H4 (cell line): ENCODE data around the gene CTU2. TPM values are rescaled to one million over a fixed set of nuclear protein-coding genes. Genes with fewer than 3 reads are reported as not detected.

Experiments used
- DNase-seq: peaks from one replicate; pipeline ENCODE4 v3.0.0-alpha.2; 2015; ENCODE audit warnings: low spot score
- total RNA-seq: library from RNA; depleted of rRNA; stranded (reverse); fragments of >200 nt; shearing (Covaris generic); gene quantifications from 2 replicates; pipeline ENCODE4 v1.2.3, GENCODE V29; 2014

CTU2 gene
- total RNA-seq, 1 experiment from 2014 or later, result 12.6 TPM

GRCh38 chr16:88743693-88744576 is 37.6 kb downstream of the CTU2 start:
- peak; percentile 50 for DNase-seq

DNA sequence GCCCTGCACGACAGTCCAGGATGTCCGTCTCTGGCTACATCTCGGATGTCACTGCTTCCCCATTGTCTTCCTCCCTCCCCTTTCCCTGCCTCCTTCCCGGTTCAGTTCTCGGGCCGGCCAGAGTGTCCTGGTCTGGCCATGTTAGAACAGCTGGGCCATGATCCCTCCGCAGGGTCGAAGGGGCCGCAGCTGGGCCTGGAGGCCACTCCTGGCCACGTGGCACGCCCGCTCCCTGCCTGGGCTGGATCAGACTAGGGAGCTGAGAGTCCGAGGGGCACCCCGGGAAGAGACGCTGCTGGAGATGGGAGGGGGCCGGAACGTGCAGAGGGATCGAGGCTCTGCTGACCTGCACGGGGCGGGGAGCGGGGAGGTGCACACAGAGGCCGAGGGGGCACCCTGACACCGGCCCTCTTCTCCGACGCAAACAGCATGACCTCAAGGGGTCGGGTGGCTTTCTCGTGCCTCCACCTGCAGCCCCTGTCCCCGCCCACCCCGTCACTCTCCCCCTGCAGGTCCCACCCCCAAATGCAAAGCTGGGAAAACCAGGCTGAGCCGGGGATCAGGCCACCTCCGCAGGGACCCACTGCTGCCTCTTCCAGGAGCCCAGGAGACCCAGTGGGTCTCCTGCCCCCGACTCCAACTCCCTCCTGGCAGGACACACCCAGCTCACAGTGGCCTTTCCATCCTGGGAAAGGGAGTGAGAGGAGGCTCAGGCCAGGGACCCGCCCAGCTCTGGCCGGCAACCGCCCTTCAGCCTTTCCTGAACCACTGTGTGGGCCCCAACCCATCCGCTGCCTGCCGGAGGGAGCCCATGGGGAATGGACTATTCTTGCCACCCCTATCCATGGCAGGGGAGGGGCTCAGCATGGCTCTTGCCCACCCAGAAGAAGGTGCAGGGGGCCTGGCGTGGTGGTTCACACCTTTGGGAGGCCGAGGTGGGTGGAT is 38.5 kb downstream of the CTU2 start:
- no peak for DNase-seq

DNA sequence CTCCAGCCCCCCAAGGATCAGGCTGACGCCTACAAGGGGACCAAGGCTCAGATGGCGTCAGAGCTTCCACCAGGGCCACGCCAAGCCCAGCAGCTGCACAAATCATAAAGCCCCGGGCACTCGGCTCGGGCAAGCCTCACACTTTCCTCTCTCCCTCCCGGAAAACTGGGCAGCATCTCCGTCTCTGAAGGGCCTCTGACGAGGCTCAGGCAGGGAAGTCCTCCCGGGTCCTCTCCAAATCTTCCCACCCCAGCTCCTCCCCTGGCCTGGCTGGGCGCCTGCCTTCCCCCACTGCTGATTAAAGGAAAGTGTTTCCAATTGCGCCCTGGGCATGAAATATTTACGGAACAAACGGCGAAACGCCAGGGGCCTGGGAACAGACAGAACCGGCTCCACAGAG is 40.2 kb downstream of the CTU2 start:
- no peak for DNase-seq

DNA sequence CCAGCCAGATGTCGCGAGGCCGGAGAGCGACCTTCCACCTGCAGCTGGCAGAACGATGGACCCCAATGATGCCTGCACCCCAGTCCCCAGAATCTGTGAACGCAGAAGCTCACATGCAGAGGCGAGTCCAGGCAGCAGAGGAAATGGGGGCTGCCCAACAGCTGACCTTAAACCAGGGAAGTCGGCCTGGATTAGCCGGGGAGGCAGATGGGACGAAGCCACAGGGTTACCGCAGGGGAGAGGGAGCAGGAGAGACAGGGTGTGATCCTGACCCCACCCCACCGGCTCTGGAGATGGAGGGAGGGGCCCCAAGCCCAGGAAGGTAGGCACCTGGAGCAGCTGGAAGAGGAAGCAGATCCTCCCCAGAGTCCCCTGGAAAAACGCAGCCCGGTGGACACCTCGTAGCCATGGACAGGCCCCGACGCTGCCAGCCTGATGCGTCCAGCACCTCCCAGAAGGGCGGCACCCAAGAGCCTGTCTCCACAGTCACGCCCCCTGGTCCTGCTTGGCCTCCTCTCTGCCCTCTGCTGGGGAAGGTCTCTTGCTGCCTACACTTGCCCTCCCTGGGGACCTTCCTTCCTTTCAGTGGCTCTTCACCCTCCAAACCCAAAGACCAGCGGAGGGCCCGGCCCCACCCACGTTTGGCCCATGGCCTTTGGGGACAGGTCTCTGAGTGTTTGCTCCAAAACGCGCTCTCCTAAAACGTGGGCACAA is 41.4 kb downstream of the CTU2 start:
- peak; percentile 45 for DNase-seq

- no peak for DNase-seq
These were observed 42.1 kb downstream of the CTU2 start for GRCh38 chr16:88748364-88748763.

GRCh38 chr16:88749358-88749757 is 43.1 kb downstream of the CTU2 start:
- DNase-seq, result no peak

GRCh38 chr16:88750854-88751253 is 44.6 kb downstream of the CTU2 start:
- DNase-seq, result no peak

GRCh38 chr16:88752386-88753002 is 46.2 kb downstream of the CTU2 start:
- no peak for DNase-seq

GRCh38 chr16:88753191-88753590 is 46.9 kb downstream of the CTU2 start:
- no peak for DNase-seq

DNA sequence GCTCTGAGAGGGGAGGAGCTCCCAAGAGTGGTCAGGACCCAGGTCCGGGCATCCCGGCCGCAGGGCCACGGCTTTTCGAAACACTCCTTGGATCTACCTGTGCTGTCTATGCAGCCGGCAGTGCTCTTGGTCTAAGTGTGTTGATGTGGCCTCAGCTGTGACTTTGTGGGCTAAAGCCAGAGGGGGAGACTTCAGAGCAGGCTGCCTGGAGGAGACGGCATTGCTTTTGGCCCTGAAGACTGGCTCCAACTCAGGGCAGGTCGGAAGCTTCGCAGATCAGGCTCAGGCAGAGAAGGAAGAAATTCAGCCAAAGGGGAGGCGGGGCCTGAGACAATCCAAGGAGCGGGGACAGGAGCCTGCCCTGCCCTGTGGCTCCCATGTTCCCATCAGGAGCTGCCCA is 47.3 kb downstream of the CTU2 start:
- no peak for DNase-seq

DNA sequence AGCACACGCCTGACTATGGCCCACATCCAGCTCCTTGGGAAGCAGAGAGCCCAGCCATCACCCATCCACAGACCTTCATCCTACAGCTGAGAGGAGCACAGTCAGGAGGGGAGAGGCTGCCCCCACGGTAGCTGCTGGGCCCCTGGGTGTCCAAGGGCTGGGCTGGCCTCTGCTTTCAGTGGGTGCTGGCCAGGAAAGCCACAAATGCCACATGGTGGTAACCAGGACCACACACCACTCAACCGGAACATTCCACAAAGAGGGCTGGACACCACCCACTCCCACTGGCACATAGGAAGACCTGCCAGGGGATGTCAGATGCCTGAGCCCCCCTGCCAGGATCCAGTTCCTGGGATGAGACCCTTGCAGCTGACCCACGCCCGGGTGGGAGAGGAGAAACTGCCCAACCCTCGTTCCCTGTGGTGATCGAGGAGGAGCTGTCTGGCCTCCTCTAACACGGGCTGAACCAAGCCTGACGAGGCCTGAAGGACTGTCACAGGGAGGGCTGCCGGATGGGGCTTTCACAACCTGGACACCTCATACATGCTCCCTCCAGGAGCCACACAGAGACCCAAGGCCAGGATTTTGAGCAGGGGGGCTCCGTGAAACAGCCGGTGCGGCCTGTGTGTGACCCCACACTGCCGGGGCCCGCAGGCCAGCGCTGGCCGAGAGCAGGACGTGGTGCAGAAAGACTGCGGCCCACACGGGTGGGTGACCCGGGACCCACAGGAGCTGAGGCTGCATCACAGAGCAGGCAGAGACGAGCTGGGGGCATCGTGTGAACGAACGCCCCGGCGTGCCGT is 48.0 kb downstream of the CTU2 start:
- DNase-seq, result no peak

DNA sequence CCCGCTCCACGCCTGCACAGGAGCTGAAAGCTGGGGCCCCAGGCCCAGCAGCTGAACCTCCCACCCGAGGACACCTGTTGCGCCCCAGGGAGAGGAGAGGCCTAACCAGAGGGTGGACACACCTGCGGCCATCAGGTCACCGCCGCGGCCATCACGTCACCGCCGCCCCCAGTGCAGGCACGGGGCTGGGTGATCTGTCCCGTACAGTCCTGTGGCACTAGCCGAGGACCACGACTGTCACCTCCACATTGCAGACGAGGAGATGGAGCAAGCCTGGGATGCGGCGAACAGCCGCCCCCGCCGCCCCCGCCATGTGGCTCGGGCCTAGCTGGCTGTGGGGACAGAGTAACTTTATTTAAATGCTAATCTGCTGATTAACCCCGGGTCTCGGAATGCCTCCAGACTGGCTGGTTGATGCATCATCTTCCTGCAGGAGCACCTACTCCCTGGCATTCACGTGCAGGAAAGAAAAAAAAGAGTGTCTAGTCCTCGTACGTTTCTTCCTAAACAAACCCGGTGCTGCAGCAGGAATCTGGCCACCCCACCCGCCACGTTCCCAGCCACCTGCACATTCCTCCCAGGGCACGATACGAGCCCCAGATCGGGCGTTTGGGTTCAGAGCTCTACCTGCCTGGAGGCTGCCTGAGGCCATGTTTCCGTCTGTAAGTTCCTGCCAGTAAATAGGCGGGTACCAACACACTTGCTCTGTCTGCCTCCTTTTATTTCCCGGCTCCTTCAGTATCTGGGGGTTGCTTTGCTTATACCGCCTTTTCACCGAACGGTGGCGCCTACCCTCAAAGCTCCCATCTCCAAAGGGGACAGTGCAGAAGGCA is 48.8 kb downstream of the CTU2 start:
- DNase-seq, result no peak

DNA sequence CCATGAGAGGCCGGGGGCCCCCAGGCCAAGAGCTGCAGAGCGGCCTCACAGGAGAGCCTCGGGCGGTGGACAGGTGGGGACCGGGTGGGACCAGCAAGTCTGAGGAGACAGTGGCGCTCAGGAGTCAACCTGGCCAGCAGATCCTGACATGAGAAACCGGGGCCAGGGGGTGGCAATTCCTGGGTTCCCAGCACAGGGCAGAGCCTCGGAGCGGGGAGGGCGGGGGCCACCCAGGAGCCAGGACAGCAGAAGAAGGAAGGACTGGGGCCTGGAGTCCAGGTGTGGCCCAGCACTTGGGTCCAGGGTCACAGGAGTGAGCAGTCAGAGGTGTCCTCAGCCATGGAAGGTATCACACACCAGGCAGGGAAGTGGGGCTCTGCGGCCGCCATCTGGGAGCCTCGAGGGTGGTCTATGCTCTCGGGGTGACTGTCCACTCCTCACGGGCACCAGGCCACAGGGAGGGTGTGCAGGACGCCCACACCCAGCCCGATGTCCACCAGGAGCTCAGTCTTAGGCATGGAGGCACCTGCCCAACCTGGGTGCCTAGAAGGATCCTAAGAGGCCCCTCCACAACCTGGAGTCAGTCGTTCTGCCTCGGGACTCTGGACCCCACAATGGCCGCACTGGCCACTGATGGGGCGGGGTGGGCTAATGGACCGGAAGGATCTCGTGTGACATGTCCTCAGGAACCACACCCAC is 49.6 kb downstream of the CTU2 start:
- no peak for DNase-seq

DNA sequence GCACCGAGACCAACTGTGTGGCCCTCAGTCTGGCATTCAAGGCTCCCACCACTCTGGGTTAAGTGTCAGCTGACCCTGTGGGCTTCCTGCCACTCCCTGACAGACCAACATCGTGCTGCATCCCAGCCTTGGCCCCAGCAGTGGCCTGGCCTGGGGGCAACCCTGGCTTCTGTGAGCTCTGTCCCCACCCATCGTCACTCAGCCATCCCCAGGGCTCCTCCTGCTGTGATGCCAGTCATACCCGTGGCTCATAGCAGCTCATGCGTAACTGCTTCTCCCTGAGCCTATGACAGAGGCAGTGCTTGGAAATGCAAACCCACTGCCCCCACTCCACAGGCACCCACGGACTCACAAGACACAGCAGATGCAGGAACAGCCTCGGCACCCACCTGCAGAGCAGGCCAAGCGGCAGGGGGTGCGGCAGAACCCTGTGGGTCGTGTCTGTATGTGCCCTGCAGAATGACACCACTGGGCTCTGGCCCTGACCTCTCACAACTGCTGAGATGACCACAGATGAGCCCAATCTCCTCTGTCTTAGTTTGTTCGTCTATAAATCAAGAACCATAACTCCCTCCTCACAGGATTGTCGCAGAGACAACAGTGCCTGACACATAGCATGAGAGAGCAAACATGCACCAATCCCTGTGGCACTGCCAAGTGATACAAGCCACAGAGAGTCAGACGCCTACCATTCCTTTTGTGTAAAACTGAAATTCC is 52.1 kb downstream of the CTU2 start:
- no peak for DNase-seq

- DNase-seq, result no peak
These were observed 52.6 kb downstream of the CTU2 start for GRCh38 chr16:88758944-88759244.

- DNase-seq, result no peak
These were observed 53.1 kb downstream of the CTU2 start for GRCh38 chr16:88759245-88759975.

GRCh38 chr16:88759976-88760350 is 53.7 kb downstream of the CTU2 start:
- DNase-seq, result no peak
